ENCODE data around the gene KCNIP2.

GRCh38 chr10:101859530-101859929 lies 15.9 kb upstream of the KCNIP2 start:
- no peak for TF ChIP-seq CTCF (IDR thresholded peaks at IDR 0.05)
- no peak for TF ChIP-seq POLR2A (IDR thresholded peaks at IDR 0.05)
- no peak for TF ChIP-seq EP300 (IDR thresholded peaks at IDR 0.05)
- no peak for TF ChIP-seq POLR2AphosphoS5 (IDR thresholded peaks at IDR 0.05)
